Urinary bladder (tissue), 4 donors: ENCODE measurements around the gene PNPLA7. TPM values are rescaled to one million over a fixed set of nuclear protein-coding genes. Genes with fewer than 3 reads are reported as not detected.
"Not testable (repeated sequence)": the region's sequence is repeated elsewhere in the genome, so short reads cannot be mapped to it uniquely, and the experiment has no call there.

Experiments used
- DNase-seq: peaks from one replicate; pipeline ENCODE4 v3.0.0-alpha.2; 2015; ENCODE audit errors: extremely low spot score
- H3K27ac ChIP-seq: one replicate; pipeline ENCODE4 v1.5.1; 2013; ENCODE audit warnings: low read depth, mild to moderate bottlenecking, moderate library complexity
- H3K36me3 ChIP-seq: one replicate; pipeline ENCODE4 v1.6.1; 2013; ENCODE audit warnings: mild to moderate bottlenecking, moderate library complexity; ENCODE audit not compliant: insufficient read depth
- H3K4me1 ChIP-seq: one replicate; pipeline ENCODE4 v1.6.1; 2013; ENCODE audit warnings: mild to moderate bottlenecking, moderate library complexity; ENCODE audit not compliant: insufficient read depth
- H3K4me3 ChIP-seq: one replicate; pipeline ENCODE4 v1.5.1; 2013; ENCODE audit warnings: low read depth, low read length
- WGBS: extraction: QIAGEN DNeasy Blood & Tissue Kit; methylation state at CpG from one replicate; pipeline ENCODE4 v1.1.7; 2013; 5-methylcytosine and 5-hydroxymethylcytosine counted together
- polyA plus RNA-seq: library from polyadenylated mRNA; stranded (reverse); fragments of 200-250 nt; gene quantifications from one replicate; pipeline ENCODE4 v1.2.3, GENCODE V29; 2013
- total RNA-seq: library from RNA; depleted of rRNA; stranded (reverse); fragments of >200 nt; gene quantifications from one replicate; pipeline ENCODE4 v1.2.3, GENCODE V29; 2014
- donor health status: healthy with polysubstance abuse.
- donor health status: healthy.

The PNPLA7 gene
- total and polyA plus RNA-seq, 2 donors, result 1.1 to 6.4 TPM

DNA sequence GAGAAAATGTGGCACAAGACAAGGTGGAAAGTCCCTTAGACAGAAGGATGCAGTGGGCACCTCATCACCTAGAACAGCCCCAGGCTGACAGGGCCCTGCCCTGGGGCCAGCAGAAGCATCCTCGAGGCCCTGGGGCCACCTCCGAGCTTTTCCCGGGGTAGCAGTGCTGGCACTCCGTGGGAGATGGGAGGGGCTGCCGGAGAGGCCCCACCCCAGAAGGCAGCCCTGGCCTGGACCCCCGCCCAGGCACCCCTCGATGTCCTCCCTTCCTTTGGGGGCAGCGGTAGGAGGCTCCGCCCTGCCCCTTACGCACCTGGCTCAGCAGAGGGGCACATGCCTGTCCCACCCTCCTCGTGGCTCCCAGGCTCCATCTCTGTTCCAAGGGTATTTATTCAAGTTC lies 73.3 kb downstream of the PNPLA7 start:
- no peak overlapping the region for H3K27ac ChIP-seq
- no peaks in the 10 kb centered on the region for H3K36me3 ChIP-seq
- no peaks in the 10 kb centered on the region for H3K4me1 ChIP-seq
- 90% methylated on average over 11 of the region's 11 CpGs for WGBS
- H3K4me3 ChIP-seq, result no peak overlapping the region
- DNase-seq, result no peak

DNA sequence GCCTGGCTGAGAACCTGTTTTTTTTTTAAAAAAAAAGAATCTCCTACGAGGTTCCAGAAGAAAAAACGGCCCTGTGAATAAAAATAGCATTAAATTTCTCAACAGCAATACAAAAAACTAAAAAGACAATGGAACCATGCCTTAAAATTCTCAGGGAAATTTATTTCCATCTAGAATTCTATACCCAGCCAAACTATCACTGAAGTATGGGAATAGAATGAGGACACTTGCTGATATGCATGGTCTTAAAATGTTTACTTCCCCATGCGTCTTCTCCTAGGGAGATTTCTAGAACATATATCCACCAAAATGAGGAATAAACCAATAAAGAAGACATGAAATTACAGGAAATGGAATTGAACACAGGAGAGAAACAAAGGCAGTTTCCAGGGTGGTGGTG lies 74.5 kb downstream of the PNPLA7 start:
- Histone ChIP-seq H3K36me3 (no peaks in the 10 kb centered on the region), H3K27ac (no peak overlapping the region), H3K4me3 (no peak overlapping the region), H3K4me1 (no peaks in the 10 kb centered on the region)
- 84% methylated on average over 3 of the region's 3 CpGs for WGBS
- DNase-seq, result no peak

DNA sequence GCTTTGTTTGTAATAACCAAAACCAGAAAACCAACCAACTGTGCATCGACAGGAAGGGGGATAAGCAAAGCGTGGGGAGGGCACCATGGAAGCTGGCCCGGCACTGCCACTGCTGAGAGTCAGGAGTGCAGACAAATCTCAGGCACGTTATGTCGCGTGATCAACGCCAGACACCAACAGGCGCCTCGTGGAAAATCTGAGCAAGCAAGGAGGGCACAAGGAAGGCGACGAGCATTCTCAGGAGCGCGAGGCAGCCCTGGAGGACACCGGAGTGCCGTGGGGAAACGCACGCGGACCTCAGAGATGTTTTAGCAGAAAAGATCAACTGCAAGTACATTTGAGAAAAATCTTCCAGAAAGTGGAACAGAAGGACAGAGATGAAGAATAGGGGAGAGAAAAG lies 75.9 kb downstream of the PNPLA7 start:
- DNase-seq, result no peak

DNA sequence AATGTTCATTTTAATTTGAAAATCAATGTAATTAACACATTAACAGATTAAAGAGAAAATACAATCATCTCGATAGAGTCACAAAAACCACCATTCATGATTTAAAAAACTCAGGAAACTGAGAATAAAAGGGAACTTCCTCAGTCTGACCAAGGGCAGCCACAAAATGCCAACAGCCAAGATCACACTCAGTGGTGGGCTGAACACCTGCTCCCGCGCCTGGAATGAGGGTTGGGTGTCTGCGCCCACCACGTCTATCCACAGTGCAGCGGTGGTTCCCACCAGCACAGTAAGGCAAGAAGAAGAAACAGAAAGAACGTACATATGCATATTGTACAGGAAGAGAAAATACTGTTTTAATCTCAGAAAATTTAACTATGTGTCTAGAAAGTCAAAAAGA lies 79.4 kb downstream of the PNPLA7 start:
- no peak for DNase-seq
- Histone ChIP-seq H3K36me3 (no peaks in the 10 kb centered on the region), H3K27ac (no peak overlapping the region), H3K4me1 (no peaks in the 10 kb centered on the region), H3K4me3 (no peak overlapping the region)
- 78% methylated on average over 7 of the region's 7 CpGs for WGBS

More for the DNA sequence above, 75.9 kb downstream of the PNPLA7 start:
- H3K4me1 ChIP-seq, result no peaks in the 10 kb centered on the region
- no peak overlapping the region for H3K27ac ChIP-seq
- H3K4me3 ChIP-seq, result no peak overlapping the region
- H3K36me3 ChIP-seq, result no peaks in the 10 kb centered on the region
- WGBS, result 94% methylated on average over 18 of the region's 18 CpGs

DNA sequence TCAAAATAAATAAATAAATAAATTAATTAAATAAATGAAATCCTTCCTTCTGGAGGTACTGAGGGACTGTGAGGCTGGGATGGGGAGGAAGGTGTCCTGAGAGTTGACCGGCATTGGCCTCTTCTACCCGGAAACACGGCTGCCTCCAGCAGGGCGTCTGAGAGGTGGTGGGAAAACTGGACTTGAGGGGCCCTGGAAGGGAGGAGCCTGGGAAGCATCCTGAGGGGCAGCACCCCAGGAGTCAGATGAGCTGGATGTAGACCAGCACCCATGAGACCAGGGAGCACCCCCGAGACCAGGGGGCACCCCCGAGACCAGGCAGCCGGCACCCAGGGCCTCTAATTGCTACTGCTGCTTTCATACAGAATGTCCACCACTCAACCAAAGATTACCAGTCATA lies 82.3 kb downstream of the PNPLA7 start:
- DNase-seq, result no peak
- WGBS, result 96% methylated on average over 7 of the region's 7 CpGs
- Histone ChIP-seq H3K36me3 (no peaks in the 10 kb centered on the region), H3K4me1 (no peaks in the 10 kb centered on the region), H3K27ac (no peak overlapping the region), H3K4me3 (no peak overlapping the region)

DNA sequence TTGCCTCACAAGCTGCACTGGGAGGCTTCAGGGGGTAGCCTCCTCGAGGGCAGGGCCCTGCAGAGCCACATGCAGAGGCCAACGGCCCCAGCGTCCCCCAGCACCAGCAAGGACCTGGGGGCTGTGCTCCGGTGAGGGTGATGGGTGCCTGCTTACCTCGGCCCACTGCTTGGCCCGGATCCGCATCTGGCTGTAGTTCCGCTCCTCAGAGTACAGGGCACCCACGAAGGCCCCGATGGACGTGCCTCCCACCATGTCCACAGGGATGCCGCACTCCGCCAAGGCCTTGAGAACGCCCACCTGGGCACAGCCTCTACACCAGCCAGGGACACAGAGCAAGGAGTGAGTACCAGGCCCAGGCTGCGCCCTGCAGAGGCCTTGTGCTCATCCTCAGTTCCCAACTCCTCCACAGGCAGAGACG lies 83.0 kb downstream of the PNPLA7 start:
- Histone ChIP-seq H3K4me3 (no peak overlapping the region), H3K27ac (no peak overlapping the region), H3K4me1 (no peaks in the 10 kb centered on the region), H3K36me3 (no peaks in the 10 kb centered on the region)
- DNase-seq, result no peak
- WGBS, result 93% methylated on average over 16 of the region's 16 CpGs

DNA sequence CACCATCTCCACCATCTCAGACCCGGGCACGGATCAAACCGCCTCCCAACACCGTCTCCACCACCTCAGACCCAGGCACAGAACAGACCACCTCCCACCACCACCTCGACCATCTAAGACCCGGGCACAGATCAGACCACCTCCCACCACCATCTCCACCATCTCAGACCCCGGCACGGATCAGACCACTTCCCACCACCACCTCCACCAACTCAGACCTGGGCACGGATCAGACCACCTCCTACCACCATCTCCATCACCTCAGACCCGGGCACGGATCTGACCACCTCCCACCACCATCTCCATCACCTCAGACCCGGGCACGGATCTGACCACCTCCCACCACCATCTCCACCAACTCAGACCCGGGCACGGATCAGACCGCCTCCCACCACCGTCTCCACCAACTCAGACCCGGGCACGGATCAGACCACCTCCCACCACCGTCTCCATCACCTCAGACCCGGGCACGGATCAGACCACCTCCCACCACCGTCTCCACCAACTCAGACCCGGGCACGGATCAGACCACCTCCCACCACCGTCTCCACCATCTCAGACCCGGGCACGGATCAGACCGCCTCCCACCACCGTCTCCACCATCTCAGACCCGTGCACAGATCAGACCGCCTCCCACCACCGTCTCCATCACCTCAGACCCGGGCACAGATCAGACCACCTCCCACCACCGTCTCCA lies 83.7 kb downstream of the PNPLA7 start:
- H3K4me3 ChIP-seq, H3K27ac ChIP-seq, H3K36me3 ChIP-seq, DNase-seq, H3K4me1 ChIP-seq: not testable (repeated sequence)
- WGBS, result 93% methylated on average over 35 of the region's 35 CpGs

DNA sequence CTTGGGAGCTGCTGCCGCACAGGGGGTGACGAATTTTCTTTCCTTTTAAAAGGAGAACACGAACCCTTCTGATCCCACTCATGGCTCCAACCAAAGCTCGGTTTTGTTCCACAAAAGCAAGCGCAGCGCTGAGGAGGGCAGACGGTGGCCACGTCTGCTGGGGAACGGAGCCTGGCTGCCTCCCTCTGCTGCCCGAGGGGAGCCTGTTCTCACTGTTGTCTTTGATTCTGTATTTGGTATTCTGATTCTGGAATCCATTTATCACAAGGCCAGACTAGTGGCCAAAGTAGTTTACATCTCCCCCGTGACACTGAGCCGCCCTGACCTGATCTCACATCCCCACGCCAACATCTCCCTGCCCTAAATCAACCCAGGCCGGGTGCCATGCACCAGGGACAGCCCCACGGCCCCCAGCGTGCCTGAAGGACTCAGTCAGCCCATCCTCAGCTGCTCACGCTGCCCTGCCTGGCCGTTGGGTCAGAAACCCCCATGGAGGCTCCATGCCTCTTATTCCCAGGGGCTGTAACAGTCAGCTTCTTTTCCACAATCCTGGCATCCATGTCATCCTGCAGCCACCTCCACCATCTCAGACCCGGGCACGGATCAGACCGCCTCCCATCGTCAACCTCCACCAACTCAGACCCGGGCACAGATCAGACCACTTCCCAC lies 84.3 kb downstream of the PNPLA7 start:
- WGBS, result 89% methylated on average over 23 of the region's 23 CpGs
- no peak for DNase-seq
- Histone ChIP-seq H3K4me1 (no peaks in the 10 kb centered on the region), H3K27ac (no peak overlapping the region), H3K36me3 (no peaks in the 10 kb centered on the region), H3K4me3 (no peak overlapping the region)

DNA sequence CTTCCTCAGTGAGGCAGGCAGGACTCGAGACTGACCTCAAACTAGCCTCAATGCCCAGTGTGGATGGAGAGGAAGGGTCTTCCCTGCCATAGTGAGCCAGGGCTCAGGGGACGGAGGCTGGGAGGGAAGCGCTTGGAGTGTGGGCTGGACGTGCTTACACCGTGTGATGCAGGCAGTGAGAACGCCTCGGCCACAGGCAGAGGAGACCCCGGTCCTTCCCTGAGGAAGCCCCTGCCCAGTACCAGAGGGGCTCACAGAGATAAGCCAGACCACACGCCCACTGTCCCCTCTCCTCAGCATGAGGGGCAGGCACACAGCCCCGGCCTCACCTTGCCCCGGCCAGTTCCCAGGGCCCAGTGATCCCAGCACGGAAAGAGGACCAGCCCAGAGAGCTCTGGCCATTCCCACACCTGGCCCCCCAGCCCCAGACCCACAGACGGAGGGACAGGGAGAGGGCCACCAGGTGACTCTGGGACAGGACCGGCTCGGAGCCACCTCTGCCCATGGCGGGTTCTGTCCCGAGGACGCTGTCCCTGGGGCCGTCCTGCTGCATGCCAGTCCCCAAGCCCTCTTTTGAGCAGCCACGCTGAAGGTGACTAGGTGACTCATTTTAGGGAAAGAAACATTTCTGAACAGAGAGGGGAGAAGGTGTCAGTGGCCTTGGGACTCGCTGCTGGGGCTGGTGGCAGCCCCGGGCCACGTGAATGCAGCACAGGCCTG lies 85.0 kb downstream of the PNPLA7 start:
- WGBS, result 92% methylated on average over 23 of the region's 23 CpGs
- H3K36me3 ChIP-seq, result no peaks in the 10 kb centered on the region
- no peak overlapping the region for H3K27ac ChIP-seq
- DNase-seq, result no peak
- H3K4me1 ChIP-seq, result no peaks in the 10 kb centered on the region
- H3K4me3 ChIP-seq, result no peak overlapping the region

DNA sequence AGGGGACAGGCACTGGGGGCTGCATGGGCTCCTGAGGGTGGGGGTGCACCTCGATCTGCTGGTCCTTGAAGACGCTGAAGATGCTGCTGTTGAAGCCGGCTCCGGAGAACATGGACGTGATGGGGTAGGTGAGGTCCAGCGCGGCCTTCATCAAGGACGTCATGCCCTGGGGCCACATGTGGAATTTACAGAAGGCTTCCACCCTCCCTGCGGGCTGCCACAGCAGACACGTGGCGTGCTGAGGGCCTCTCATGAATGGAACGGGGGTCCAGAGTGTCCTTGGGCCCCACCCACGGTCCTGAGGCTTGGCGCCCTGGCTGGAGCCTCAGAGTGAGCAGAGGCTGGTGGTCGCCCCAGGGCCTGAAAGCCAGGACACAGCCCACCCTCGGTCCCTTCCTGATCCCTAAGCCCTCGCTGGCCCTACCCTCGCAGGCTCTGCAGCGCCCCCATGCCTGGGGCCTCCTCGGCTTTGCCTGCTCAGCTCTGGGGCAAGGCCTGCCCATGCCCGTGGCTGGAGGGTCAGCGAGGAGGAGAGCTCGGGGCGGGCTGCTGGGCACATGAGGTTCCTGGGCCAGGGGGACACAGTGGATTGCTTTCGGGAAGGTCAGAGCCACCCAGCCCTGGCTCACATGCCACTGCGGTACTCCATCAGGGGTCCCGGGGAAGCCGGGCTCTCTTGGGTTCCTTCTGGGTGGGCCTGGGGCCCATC lies 85.8 kb downstream of the PNPLA7 start:
- Histone ChIP-seq H3K36me3 (no peaks in the 10 kb centered on the region), H3K4me3 (no peak overlapping the region), H3K4me1 (no peaks in the 10 kb centered on the region), H3K27ac (no peak overlapping the region)
- no peak for DNase-seq
- 93% methylated on average over 28 of the region's 28 CpGs for WGBS

DNA sequence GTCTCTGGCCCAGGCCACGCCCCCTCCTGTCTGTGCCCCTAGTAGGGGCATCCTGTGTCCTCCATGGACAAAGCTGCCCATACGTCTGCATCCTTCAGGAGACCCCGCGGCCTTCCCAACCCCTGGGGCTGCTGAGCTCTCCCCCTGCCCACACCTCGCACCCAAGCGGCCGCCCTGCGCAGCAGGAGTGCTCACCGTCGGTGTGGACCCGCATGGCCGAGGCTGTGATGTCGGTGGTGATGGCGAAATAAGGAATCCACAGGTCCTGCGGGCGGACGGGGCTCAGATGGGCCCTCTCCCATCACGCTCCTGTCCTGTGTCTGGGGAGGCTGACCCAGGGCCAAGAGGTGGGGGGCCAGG lies 86.3 kb downstream of the PNPLA7 start:
- 97% methylated on average over 18 of the region's 18 CpGs for WGBS
- no peak for DNase-seq
- no peak overlapping the region for H3K4me3 ChIP-seq
- no peak overlapping the region for H3K27ac ChIP-seq
- H3K36me3 ChIP-seq, result no peaks in the 10 kb centered on the region
- no peaks in the 10 kb centered on the region for H3K4me1 ChIP-seq

DNA sequence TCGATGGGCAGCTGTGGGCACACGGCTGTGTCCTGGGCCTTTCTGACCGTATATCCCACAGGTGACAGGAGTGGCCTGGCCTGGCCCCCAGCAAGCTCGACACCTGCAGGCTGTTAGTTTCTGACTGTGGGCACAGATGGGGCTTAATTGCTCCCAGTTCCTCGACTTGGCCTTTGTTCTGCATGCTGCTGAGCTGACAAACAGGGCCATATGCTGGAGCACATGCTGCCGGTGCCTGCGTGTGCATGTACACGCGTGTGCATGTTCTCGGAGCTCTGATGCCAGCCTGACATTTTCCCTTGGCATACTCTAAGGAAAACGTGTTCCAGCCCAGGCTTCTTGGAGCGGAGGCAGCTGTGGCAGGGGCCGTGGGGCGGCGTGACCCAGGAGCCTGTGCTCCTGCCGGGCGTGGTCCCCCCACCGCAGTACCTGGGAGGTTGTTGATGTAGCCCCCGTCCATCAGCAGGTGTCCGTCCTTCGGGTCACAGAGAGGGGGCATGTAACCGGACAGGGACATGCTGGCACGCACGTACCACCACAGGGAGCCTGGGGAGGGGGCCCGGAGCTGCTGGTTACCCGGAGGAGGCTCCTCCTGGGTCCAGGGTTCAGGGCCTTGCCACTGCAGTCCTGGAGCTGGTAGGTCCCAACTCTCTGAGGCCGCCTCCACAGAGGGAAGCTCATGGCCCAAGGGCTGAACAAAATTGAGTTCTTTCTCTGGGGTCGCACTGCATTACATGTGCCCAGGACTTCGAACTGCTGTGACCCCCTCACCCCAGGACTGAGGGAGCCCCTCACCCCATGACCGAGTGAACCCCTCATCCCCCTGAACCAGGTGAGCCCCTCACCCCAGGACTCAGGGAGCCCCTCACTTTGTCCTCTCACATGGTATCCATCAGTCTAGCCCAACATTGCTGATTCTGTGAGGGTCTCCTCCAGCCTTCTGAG lies 86.9 kb downstream of the PNPLA7 start:
- H3K4me1 ChIP-seq, result no peaks in the 10 kb centered on the region
- 93% methylated on average over 30 of the region's 30 CpGs for whole genome bisulfite sequencing
- H3K27ac ChIP-seq, result no peak overlapping the region
- DNase-seq, result no peak
- H3K4me3 ChIP-seq, result no peak overlapping the region
- H3K36me3 ChIP-seq, result no peaks in the 10 kb centered on the region
